ENCODE results near the gene F2RL3.

Gene F2RL3

GRCh38 chr19:16851031-16851712 is 37.6 kb upstream of the F2RL3 start:
- peak; percentile 12 for DNase-seq (ENCODE audit: low read depth)
- no peak overlapping the region for H3K4me3 ChIP-seq (ENCODE audit: low read length)
- no peak for TF ChIP-seq CTCF (conservative IDR thresholded peaks at IDR 0.05; ENCODE audit: low read length)

DNA sequence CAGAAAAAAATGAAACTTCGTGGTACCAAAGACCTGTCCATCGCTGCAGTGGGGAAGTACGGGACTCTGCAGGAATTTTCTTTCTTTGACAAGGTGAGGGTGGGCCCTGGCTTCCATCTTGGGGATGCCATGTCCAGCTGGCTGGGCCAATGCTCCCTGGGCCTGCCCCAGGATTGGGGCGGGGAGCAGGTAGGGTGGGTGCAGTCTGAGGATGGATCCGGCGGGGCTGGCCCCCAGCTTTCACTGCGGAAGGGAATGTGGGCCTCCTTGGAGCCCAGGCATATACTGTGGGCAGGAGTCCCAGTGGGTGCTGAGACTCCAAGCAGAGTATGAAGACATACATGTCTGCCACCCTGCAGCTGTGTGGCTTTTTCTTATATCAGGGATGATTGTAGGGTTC is 35.7 kb upstream of the F2RL3 start:
- DNase-seq (ENCODE audit: low read depth), result no peak
- TF ChIP-seq CTCF (conservative IDR thresholded peaks at IDR 0.05; ENCODE audit: low read length), result no peak

GRCh38 chr19:16856091-16856490 is 32.7 kb upstream of the F2RL3 start:
- no peak for DNase-seq (ENCODE audit: low read depth)
- TF ChIP-seq CTCF (conservative IDR thresholded peaks at IDR 0.05; ENCODE audit: low read length), result no peak
- no peak overlapping the region for H3K4me3 ChIP-seq (ENCODE audit: low read length)

More for the DNA sequence above, 35.7 kb upstream of the F2RL3 start:
- H3K4me3 ChIP-seq (ENCODE audit: low read length), result no peak overlapping the region

- no peak for DNase-seq (ENCODE audit: low read depth)
- TF ChIP-seq CTCF (conservative IDR thresholded peaks at IDR 0.05; ENCODE audit: low read length), result no peak
- H3K4me3 ChIP-seq (ENCODE audit: low read length), result no peak overlapping the region
Observed at GRCh38 chr19:16859626-16860025, 29.2 kb upstream of the F2RL3 start.

DNA sequence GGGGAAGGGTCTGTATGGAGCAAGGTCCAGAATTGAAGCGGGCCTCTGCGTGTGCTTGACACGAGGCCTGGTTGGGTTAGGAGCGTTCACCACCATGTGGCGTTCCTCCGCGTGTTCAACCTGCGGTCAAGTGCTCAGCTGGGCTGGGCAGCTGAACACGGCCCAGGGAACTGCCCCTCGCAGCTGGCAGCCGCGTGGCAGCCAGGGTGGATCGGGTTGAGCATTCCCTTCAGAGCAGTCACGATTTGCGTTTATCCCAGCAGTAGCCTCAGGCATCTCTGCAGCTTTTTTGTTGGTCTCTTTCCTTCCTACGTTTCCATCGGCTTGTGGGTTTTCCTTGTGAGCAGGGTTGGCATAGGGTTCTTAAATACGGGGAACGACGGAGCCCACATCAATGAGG is 28.7 kb upstream of the F2RL3 start:
- DNase-seq (ENCODE audit: low read depth), result peak; percentile 38
- H3K4me3 ChIP-seq (ENCODE audit: low read length), result no peak overlapping the region
- no peak for TF ChIP-seq CTCF (conservative IDR thresholded peaks at IDR 0.05; ENCODE audit: low read length)

DNA sequence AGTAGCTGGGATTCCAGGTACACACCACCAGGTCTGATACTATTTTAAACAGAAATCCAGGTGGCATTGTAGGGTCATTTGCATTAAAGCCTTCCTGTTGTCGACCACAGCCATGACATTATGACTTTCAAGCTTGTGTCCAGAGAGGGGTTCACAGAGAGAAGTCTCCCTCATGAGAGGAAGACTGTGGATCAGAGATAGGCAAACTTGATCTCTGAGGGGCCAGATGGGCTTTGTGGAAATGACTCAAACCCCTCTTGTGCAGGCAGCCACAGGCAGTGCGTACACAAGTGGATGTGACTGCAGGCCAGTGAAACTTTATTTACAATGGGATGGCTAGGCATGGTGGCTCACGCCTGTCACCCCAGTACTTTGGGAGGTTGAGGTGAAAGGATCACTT is 27.8 kb upstream of the F2RL3 start:
- DNase-seq (ENCODE audit: low read depth), result no peak
- TF ChIP-seq CTCF (conservative IDR thresholded peaks at IDR 0.05; ENCODE audit: low read length), result no peak
- H3K4me3 ChIP-seq (ENCODE audit: low read length), result no peak overlapping the region

DNA sequence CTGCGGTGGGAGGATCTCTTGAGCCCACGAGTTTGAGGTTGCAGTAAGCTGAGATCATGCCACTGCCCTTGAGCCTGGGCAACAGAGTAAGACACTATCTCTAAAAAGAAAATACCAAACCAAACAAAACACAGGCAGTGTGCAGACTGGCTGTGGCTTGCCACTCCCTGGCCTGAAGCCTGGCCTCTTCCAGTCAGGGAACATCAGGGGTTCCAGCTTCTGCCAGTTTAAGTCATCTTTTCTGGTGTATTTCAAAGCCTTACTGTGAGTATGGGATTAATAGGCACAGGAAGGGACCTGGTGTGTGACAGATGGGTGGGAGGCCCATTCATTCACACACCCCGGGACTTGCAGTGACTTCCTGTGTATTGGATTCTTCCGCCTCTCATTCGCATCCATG is 27.0 kb upstream of the F2RL3 start:
- TF ChIP-seq CTCF (conservative IDR thresholded peaks at IDR 0.05; ENCODE audit: low read length), result no peak
- no peak overlapping the region for H3K4me3 ChIP-seq (ENCODE audit: low read length)
- DNase-seq (ENCODE audit: low read depth), result no peak
